MCF 10A (cell line): ENCODE results near the gene PEX11G. TPM values are rescaled to one million over a fixed set of nuclear protein-coding genes. Genes with fewer than 3 reads are reported as not detected.
A peak's percentile ranks its signal among the peaks of the same experiment; 100 is the strongest.

Source experiments
- BruUV-seq: library from RNA; stranded (reverse); fragments of 400-500 nt; replicated peaks from 2 replicates; lab custom pipeline; 2021; lab: Mats Ljungman, UMichigan
- CTCF ChIA-PET: fragments of 300-600 bp; sonication (Branson Sonifier 250); formaldehyde crosslinking; extraction: SDS; loops from one replicate; lab custom pipeline; 2021; ENCODE audit warnings: antibody characterized with exemption, inconsistent platforms; lab: Yijun Ruan, JAX
- POLR2A ChIA-PET: fragments of 300-600, 350-650 bp; sonication (Branson Sonifier 250); formaldehyde crosslinking; extraction: SDS; loops from one replicate; lab custom pipeline; 2020; ENCODE audit warnings: antibody characterized with exemption, inconsistent platforms; lab: Yijun Ruan, JAX
- DNase-seq: peaks from one replicate; pipeline ENCODE4 v3.0.0-alpha.2; 2018; ENCODE audit not compliant: unreplicated experiment
- H3K27ac Mint-ChIP-seq: one replicate; pipeline ENCODE4 v1.8.0; 2022; ENCODE audit warnings: mild to moderate bottlenecking, low read depth, mixed read lengths; ENCODE audit not compliant: unreplicated experiment
- H3K27me3 Mint-ChIP-seq: one replicate; pipeline ENCODE4 v1.8.0; 2022; ENCODE audit warnings: mixed read lengths; ENCODE audit not compliant: insufficient read depth, unreplicated experiment
- H3K36me3 Mint-ChIP-seq: one replicate; pipeline ENCODE4 v1.8.0; 2022; ENCODE audit warnings: mild to moderate bottlenecking, moderate library complexity, mixed read lengths; ENCODE audit not compliant: insufficient read depth, unreplicated experiment
- H3K4me1 Mint-ChIP-seq: one replicate; pipeline ENCODE4 v1.8.0; 2022; ENCODE audit warnings: mixed read lengths; ENCODE audit not compliant: insufficient read depth, unreplicated experiment
- H3K4me3 Mint-ChIP-seq: one replicate; pipeline ENCODE4 v1.8.0; 2022; ENCODE audit warnings: mild to moderate bottlenecking, moderate library complexity, mixed read lengths; ENCODE audit not compliant: unreplicated experiment
- H3K9me3 Mint-ChIP-seq: one replicate; pipeline ENCODE4 v1.8.0; 2022; ENCODE audit warnings: mixed read lengths; ENCODE audit not compliant: unreplicated experiment
- intact Hi-C: fragments of 100-400 bp; cut with micrococcal nuclease; formaldehyde crosslinking; loops from 2 replicates; pipeline ENCODE4 v1.14.1; 2022
- total RNA-seq: library from RNA; stranded (reverse); gene quantifications from 2 replicates; pipeline ENCODE4 v1.2.3, GENCODE V29; 2022
- TF ChIP-seq, protein P1 (sequence below): fragments of 200-600 bp; IDR thresholded peaks from one replicate; pipeline ENCODE4 v1.8.0; 2022; ENCODE audit warnings: antibody characterized with exemption, mild to moderate bottlenecking; ENCODE audit not compliant: unreplicated experiment

Gene PEX11G
- total RNA-seq, 1 experiment from 2014 or later, result 5.5 TPM

DNA sequence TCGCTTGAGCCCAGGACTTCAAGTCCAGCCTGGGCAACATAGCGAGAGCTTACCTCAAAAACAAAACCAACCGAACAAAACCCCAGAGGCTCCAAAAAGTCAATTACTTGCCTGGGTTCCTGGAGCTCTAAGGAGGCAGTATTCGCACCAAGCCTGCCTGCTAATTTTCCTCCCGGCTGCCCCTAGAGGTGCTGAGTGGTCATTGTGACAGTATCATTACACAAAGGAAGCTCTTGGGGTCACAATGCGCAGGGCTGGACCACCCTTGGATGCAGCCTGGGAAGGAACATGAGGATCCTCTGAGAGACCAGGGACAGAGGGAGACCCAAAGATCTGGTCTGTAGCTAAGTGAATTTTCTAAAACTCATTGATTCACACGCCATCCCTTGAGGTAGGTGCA is 8.5 kb upstream of the PEX11G start:
- no TSS peak for BruUV-seq
- intact Hi-C loops, result no loop called here
- H3K4me1 Mint-ChIP-seq, result peaks cover 5% of the 10 kb centered on the region
- POLR2A ChIA-PET, result interaction anchor here (0.6 to 1.9 kb wide), 4 partner anchors 18 to 428 kb away, joined by 3 to 4 read pairs (median 4); partner anchors contain the start of genes MCOLN1, ZNF358 and ZNF557
- H3K9me3 Mint-ChIP-seq, result no peaks in the 10 kb centered on the region
- H3K27ac Mint-ChIP-seq, result no peak overlapping the region
- DNase-seq, result no peak
- CTCF ChIA-PET, result interaction anchor here (0.6 kb wide), 1 partner anchor 28 kb away, joined by 3 read pairs; no protein-coding TSS in a partner anchor
- TF ChIP-seq, protein P1, sequence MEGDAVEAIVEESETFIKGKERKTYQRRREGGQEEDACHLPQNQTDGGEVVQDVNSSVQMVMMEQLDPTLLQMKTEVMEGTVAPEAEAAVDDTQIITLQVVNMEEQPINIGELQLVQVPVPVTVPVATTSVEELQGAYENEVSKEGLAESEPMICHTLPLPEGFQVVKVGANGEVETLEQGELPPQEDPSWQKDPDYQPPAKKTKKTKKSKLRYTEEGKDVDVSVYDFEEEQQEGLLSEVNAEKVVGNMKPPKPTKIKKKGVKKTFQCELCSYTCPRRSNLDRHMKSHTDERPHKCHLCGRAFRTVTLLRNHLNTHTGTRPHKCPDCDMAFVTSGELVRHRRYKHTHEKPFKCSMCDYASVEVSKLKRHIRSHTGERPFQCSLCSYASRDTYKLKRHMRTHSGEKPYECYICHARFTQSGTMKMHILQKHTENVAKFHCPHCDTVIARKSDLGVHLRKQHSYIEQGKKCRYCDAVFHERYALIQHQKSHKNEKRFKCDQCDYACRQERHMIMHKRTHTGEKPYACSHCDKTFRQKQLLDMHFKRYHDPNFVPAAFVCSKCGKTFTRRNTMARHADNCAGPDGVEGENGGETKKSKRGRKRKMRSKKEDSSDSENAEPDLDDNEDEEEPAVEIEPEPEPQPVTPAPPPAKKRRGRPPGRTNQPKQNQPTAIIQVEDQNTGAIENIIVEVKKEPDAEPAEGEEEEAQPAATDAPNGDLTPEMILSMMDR, result no peak
- H3K27me3 Mint-ChIP-seq, result peaks cover 31% of the 10 kb centered on the region
- no peak overlapping the region for H3K4me3 Mint-ChIP-seq
- H3K36me3 Mint-ChIP-seq, result no peaks in the 10 kb centered on the region

DNA sequence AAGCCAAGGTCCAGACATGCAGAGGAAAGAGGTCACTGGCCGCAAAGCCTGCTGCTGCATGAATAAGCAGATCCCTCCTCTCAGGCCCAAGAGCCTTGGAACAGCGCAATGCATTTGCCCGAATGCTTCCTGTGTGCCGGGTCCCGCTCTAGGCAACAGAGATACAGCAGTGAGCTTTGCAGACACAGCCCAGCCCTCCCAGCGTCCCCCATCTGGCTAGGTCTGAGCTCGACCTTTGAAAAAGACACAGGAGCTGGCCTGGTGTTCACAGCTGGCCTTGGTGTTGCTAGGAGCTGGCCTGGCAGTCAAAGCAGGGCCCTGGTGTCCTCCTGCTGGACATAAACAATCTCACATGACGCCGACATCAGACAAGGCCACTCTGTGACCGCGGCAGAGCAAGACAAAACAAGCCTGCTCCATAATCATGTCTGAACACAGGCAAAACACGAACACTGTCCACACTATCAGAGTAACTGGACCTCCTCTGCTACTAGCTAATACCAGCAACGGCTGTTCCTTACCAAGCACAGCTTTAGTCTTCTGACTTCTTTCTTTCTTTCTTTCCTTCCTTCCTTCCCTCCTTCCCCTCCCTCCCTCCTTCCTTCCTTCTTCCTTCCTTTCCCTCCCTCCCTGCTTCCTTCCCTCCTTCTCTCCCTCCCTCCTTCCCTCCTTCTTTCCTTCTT is 5.7 kb upstream of the PEX11G start:
- TF ChIP-seq, protein P1, result no peak
- no peaks in the 10 kb centered on the region for H3K36me3 Mint-ChIP-seq
- no TSS peak for BruUV-seq
- DNase-seq, result no peak
- ChIA-PET CTCF (interaction anchor here (0.6 to 1.5 kb wide), 3 partner anchors 81 to 141 kb away, joined by 3 to 7 read pairs (median 3); no protein-coding TSS in a partner anchor), POLR2A (interaction anchor here (0.6 to 1.0 kb wide), 2 partner anchors 18 to 41 kb away, joined by 3 to 7 read pairs; partner anchors contain the start of gene PNPLA6)
- H3K27ac Mint-ChIP-seq, result no peak overlapping the region
- H3K4me3 Mint-ChIP-seq, result no peak overlapping the region
- intact Hi-C loops, result no loop called here
- peaks cover 8% of the 10 kb centered on the region for H3K4me1 Mint-ChIP-seq
- no peaks in the 10 kb centered on the region for H3K9me3 Mint-ChIP-seq
- H3K27me3 Mint-ChIP-seq, result peaks cover 24% of the 10 kb centered on the region

DNA sequence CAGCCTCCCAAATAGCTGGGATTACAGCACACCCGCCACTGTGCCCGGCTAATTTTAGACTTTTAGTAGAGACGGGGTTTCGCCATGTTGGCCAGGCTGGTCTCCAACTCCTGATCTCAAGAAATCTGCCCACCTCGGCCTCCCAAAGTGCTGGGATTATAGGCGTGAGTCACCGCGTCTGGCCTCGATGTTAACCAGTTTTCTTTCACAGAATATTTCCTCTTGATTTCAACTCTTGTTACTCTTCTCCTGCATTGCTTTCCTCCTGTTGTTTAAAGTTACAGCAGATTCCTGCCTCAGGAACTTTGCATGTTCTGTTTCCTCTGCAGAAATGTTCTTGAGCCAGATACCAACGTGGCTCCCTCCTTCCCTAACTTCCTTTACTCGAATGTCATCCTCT is 3.7 kb upstream of the PEX11G start:
- POLR2A ChIA-PET, result no interaction called here
- TF ChIP-seq, protein P1, result no peak
- CTCF ChIA-PET, result interaction anchor here (0.9 kb wide), 1 partner anchor 138 kb away, joined by 4 read pairs; no protein-coding TSS in a partner anchor
- Mint-ChIP-seq H3K9me3 (no peaks in the 10 kb centered on the region), H3K27ac (no peak overlapping the region), H3K27me3 (peaks cover 10% of the 10 kb centered on the region), H3K36me3 (peaks cover 6% of the 10 kb centered on the region), H3K4me1 (peaks cover 14% of the 10 kb centered on the region), H3K4me3 (no peak overlapping the region)
- DNase-seq, result peak; percentile 50
- no TSS peak for BruUV-seq
- intact Hi-C loops, result no loop called here

DNA sequence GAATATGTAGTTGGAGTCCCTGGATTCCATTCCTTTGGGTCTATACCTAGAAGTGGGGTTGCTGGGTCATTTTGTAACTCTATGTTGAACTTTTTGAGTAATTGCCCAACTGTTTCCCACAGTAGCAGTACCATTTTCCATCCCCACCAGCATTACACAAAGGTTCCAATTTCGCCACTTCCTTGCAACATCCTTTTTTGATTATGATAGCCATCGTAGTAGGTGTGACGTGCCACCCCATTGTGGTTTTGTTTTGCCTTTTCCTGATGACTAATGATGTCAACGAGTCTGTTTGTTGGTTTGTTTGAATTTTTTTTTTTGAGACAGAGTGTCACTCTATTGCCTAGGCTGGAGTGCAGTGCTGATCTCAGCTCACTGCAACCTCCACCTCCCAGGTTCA is 3.3 kb upstream of the PEX11G start:
- intact Hi-C loops, result no loop called here
- no peak overlapping the region for H3K27ac Mint-ChIP-seq
- H3K4me3 Mint-ChIP-seq, result no peak overlapping the region
- no TSS peak for BruUV-seq
- TF ChIP-seq, protein P1, result no peak
- ChIA-PET CTCF (interaction anchor here (0.9 kb wide), 1 partner anchor 138 kb away, joined by 4 read pairs; no protein-coding TSS in a partner anchor), POLR2A (no interaction called here)
- no peaks in the 10 kb centered on the region for H3K9me3 Mint-ChIP-seq
- H3K4me1 Mint-ChIP-seq, result peaks cover 14% of the 10 kb centered on the region
- H3K27me3 Mint-ChIP-seq, result peaks cover 10% of the 10 kb centered on the region
- peaks cover 6% of the 10 kb centered on the region for H3K36me3 Mint-ChIP-seq
- DNase-seq, result peak; percentile 92
